ENCODE data around the gene PTPN4. TPM values are rescaled to one million over a fixed set of nuclear protein-coding genes. Genes with fewer than 3 reads are reported as not detected.

Gene PTPN4, protein sequence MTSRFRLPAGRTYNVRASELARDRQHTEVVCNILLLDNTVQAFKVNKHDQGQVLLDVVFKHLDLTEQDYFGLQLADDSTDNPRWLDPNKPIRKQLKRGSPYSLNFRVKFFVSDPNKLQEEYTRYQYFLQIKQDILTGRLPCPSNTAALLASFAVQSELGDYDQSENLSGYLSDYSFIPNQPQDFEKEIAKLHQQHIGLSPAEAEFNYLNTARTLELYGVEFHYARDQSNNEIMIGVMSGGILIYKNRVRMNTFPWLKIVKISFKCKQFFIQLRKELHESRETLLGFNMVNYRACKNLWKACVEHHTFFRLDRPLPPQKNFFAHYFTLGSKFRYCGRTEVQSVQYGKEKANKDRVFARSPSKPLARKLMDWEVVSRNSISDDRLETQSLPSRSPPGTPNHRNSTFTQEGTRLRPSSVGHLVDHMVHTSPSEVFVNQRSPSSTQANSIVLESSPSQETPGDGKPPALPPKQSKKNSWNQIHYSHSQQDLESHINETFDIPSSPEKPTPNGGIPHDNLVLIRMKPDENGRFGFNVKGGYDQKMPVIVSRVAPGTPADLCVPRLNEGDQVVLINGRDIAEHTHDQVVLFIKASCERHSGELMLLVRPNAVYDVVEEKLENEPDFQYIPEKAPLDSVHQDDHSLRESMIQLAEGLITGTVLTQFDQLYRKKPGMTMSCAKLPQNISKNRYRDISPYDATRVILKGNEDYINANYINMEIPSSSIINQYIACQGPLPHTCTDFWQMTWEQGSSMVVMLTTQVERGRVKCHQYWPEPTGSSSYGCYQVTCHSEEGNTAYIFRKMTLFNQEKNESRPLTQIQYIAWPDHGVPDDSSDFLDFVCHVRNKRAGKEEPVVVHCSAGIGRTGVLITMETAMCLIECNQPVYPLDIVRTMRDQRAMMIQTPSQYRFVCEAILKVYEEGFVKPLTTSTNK
- total RNA-seq (2014; rRNA removed; shearing (Covaris generic)): 45.4 and 69.3 TPM in 2 replicates

DNA sequence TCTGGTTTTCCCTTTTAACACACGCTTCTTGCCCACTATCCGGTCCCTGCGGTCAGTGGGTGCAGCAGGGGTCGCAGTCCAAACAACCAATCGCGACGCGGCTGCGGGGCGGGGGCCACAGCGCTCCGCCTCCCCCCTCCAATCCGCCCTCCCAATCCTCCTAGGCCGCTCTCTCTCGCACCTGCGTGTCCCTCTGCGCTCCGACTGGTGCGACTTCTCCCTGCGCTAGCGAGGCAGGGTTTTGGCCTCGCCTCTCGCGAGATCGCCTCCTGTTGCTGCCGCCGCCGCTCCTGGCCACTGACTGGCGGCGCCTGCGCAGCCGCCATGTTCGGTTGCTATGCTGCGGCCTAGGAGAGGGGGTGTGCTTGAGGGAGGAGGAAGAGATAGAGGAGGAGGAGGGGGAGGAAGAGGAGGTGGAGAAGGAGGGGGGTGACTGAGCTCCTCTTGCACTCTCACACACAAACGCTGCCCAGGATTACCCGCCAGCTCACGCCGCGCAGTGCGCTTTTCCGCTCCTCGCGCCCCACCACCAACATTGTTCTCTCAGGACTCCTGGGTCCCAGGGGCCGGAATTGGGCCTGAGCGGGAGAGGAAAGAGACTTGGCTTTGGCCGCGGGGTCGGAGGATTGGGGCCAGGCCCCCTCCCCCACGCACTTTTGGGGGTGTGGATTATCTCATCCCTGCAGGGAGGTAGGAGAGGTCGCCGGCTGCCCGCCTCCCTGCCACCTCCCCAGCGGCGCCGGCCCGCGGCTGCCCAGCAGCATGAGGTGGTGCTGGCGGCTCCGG lies at the start of gene PTPN4:
TSS of gene PTPN4 (plus strand) at position 472 of the 786 bp plus-strand sequence. CDS start 49,932 bp downstream, outside the sequence.
- DNase-seq (ENCODE audit: low spot score): peak; percentile 98

DNA sequence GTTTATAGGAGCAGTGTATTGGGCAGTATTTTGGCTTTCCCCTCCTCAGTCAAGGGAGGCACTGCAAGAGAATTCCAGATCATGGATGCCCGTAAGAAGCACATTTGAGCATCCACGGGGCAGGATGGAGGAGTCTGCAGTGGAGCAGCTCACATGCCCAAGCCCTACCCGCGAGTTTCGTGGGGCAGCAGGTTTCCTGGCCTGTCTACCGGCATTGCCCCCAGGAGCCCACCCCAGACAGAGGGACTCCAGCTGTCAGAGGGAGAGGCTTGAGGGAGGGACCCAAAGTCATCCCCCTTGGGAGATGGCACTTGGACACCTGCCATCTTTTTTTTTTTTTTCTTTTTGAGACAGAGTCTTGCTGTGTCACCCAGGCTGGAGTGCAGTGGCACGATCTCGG lies 49.4 kb upstream of the PTPN4 start:
- no peak for DNase-seq (ENCODE audit: low spot score)

DNA sequence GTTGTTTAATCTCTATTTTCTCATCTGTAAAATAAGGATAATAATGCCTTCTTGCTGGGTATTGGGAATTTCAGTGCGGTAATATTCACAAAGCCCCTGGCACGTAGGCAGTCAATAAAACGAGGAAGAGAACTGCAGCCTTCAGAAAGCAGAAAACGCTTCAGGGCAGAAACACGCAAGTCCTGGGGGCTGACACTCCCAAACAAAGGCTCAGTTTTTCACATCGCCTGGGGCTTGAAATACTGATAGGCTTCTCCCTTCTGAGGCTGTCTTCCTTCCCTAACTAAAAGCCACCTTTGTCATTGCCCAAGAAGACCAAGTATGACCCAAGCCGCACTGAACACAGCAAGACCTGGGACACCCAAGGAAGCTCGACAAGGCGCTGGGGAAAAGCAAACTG lies 48.4 kb upstream of the PTPN4 start:
- no peak for DNase-seq (ENCODE audit: low spot score)

DNA sequence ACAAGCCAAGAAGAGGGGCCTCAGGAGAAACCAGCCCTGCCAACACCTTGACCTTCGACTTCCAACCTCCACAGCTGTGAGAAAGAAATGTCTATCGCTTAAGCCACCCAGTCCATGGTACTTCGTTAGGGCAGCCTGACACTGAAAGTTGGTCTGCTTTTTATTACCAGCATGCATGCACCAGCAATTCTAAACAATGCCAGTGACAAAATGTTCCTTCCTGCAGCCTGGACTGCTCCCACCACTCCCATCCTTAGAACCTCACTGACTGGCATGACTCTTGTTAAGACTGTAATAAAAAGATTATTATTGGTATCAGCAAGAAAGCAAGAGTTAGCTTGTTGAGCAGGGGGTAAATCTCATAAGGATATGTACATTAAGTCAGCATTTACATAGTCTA lies 47.2 kb upstream of the PTPN4 start:
- no peak for DNase-seq (ENCODE audit: low spot score)

DNA sequence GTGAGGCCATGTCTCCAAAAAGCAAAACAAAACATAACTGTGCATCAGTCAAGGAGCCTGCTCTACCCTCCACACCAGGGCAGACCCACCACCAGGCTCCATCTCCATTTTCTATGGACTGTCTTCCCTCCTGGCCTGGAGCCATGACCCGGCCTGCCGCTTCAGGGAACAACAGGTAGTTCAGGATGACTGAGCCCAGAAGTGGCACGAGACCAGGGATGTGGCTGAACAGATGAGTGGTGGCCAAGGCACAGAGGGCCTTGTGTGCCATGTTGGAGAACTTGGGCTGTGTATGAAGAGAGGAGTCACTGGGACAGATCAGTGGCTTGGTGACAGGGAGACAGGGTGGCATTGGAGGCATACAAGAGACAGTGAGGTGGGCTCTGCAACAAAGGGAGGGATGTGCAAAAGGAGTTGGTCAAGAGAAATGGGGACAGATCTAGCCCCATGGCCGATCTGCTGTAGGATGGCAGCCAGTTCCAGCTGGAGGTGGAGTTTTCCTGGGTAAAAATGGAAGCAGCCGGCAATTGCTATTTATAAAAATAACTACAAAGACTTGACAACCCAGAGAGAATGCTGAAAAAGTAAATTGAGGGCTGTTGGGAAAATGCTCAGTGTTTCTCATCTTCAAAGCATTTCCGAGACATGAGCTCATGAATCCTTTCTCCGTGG lies 45.8 kb upstream of the PTPN4 start:
- DNase-seq (ENCODE audit: low spot score): no peak

DNA sequence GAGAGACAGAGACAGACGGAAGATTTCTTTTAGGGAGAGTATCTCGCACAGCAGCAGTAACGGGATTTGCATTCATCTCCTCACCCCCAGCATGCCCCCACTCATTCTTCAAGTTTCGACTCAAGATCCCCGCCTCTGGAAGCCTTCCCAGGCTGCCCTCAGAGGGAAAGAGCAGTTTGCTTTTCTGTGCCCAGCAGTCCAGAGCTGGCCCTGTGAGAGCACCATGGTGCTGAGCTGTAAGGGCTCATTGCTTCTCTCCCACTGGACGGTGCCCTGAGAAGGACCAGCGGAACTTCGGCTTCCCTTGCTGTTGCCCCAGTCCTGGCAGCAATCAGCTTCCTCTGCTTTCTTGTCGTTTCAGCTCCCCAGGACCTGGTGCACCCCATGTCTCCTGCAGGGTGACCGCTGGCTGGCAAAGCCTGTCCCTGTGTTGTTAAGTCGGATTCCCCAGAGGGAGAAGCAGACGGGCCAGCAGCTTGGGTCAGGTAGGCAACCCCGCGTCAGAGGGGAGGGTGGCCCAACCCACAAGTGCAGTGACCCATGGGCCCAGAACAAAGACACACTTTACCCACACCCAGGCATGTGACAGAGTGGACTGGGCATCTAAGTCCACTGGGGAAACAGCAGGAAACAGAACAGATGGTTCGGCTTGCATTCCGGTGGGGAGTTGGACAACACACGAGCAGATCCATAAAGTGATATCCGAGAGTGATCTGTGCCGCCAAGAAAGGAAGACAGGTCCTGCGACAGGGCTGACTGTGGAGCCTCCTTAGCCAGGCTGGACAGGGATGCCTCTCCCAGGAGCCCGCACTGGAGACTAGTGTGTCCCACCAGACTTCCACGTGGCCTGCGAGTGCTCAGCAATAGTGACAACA lies 44.1 kb upstream of the PTPN4 start:
- no peak for DNase-seq (ENCODE audit: low spot score)

DNA sequence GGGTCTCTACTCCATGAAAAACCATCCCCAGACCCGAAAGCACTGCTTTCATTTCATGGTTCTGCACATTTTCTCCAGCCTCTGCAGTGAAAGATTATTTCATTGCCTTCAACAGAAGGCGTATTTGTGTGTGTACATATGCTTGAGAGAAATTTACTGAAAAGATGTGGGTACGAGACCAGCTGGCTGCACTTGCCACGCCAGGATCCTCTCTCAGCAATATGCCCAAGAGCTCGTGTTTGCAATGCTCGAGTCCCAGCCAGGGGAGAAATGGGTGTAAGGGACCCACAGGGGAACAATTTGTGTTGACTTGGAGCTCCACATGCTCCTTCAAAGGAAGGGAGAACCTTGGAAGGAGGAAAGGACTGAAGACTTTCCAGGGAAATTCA lies 43.4 kb upstream of the PTPN4 start:
- no peak for DNase-seq (ENCODE audit: low spot score)

DNA sequence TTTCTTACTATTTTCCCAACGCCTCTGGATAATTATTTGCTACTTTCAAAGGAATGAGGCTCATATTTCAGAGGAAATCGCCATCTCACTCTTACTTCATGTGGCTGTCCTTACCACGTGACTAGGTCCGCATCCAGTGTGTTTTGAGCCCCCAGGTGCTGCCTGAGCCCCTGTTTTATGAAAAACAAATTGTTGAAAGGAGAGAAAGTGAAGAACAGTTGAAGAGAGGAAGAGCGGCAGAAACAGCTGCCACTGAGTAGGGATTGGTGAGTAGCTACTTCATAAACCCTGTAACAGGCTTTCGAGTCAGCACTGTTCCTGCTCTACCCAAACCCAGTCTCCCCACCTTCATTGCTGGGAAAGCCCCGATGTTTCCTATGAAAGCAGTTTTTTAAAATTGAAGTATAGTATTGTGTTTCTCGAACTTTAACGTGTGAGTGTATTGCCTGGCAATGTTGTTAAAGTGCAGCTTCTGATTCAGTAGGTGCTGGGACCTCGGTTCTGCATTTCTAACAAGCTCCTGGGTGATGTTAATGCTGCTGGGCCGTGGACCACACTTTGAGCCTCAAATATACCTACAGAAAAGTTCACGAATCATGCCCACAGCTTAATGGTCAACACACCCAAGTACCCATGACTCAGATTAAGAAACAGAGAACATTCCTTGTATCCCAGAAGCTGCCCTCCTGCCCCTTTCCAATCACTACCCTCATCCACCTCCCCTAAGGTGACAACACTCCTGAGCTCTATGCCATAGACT lies 41.0 kb upstream of the PTPN4 start:
- no peak for DNase-seq (ENCODE audit: low spot score)

DNA sequence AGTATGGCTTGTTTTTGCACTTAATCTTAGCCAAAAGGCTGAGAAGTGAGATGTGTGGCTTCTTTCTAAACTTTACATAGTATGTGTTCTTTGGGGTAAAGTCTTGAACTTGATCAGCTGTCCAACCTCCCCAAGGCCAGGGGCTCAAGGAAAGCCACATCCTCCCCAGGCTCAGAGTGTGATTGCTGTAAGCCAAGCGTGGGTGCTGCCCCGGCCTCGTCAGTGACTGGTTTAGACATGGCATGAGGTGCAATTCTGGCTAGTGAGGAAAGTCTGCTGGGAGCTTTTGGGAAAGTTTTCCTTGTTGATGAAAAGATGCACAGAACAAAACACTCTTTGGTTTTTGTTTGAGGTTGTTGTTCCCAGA lies 40.5 kb upstream of the PTPN4 start:
- DNase-seq (ENCODE audit: low spot score): no peak

DNA sequence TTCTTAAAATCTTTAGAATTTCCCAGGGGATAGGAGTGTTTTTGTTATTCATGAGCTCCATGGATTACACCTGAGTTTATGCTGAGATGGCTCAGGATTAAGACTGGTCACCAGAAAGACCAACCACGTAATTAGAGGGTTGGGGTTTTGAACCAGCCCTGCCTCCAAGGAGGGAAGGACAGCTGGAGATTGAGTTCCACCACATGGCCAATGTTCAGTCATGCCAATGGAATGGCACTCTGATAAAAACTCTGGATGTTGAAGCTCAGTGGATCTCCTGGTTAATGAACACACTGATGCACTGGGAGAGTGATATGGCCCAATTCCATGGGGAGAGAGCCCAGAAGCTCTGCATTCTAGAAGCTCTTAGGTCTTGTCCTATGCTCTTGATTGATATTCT lies 38.7 kb upstream of the PTPN4 start:
- no peak for DNase-seq (ENCODE audit: low spot score)

DNA sequence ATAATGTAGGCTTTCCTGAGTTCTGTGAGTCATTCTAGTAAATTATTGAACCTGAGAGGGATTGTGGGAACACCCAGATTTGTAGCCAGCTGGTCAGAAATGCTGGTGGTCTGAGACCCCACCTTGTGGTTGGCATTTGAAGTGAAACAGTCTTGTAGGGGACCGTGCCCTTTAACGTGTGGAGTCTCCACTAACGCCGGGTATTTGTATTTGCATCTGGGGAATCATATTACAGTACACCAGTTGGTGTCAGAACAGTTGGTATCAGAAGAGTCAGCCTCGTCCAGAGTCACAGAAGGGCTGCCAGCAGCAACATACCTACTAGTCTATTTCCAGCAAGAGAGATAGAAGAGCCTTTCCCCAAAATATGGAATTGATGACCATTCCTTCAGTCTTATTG lies 38.3 kb upstream of the PTPN4 start:
- no peak for DNase-seq (ENCODE audit: low spot score)

DNA sequence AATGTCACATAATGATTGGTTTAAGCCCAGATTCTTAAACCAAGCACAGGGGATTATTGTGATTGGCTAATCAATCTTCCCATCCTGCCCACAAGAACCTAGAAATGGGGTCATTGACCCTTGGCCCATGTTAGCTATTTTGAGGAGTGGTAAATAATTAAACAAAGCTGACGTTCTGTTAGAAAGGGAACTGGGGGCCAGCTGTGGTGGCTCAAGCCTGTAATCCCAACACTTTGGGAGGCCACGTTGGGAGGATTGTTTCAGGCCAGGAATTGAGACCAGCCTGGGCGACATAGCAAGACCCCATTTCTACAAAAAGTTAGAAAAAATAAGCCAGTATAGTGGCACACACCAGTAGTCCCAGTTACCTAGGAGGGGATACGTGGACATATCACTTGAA lies 37.8 kb upstream of the PTPN4 start:
- no peak for DNase-seq (ENCODE audit: low spot score)

DNA sequence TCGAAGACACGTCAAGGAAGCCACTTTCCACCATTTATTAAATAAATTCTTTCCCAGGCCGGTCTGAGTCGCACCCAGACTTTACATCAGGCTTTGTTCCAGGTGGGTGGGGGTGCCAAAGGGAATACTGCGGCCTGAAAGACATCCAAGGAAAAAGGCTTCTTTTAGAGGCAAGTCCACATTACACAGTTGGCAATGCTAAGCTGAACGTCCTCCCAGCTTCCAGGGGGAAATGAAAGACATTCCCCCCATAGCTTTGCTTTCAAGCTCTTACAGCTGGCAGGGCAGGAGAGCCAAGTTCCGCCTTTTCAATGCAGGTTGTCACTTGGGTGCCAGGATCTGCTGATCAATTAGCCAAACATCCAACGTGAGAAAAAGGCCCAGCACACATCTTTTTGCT lies 36.5 kb upstream of the PTPN4 start:
- no peak for DNase-seq (ENCODE audit: low spot score)

DNA sequence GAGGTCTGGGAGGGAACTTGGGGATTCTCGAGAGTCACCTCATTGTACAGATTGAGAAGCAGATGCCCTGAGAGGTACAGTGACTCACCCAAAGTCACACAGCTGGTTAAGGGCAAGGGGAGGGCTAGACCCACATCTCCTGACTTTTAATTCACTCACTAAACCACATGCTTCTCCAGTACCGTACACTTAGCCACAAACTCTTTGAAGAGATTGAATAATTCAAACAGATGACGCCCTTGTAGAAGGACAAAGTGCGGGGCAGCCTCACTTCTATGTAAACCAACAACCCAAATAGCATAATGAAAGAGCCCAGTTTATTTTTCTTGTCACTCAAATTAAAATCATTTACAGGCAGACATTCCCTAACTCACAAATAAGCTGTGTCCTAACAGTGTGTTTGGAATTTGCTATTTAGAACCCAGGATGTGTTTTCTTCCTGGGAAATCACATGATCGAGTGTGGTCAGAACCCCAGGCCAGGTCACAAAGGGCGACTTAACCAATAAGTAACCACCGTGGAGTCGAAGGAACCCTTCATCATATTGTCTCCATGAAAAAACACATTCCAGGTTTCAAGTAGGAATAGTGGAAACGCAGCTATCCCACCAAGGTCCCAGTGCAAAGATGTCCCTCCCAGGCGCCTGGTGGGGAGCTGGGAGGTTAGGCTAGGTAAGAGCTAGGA lies 35.8 kb upstream of the PTPN4 start:
- DNase-seq (ENCODE audit: low spot score): no peak

DNA sequence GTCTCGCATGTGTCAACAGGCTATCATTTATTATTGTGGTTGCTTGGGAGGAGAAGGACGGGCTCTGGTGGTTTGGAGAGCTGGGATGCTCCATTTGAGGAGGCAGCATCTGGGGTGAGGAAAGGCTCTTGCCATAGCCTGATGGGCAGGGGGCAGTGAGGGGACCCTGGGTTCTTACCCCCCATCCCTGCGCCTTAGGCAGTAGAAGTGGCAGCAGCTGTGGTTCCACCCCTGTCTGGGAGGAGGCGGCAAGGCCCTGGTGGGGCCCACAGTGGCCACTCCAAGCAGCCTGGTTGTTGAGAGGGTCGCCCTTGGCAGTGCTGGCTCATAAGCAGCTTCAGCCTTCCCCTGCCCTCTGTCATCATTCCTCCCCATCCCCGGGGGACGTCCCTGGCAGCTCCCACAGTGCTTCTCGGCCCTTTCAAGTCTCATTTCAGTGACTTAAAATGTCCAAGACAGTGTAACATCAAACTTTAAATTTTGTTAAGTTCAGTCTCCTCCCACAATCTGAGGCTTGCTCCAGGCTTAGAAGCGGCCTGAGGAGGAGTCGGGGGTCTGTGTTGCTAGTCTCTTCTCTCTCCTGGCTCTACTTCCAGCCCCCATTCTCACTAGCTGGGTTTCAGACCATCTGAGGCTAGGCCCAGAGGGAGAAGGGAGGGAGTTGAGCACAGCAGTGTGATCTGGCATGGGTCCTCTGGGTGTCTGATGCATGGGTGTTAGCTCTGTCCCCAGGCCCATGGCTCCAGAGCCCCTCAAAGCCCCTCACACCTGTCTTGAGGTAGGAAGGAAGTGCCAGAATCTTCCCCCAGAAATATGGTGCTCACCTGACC lies 34.9 kb upstream of the PTPN4 start:
- no peak for DNase-seq (ENCODE audit: low spot score)

DNA sequence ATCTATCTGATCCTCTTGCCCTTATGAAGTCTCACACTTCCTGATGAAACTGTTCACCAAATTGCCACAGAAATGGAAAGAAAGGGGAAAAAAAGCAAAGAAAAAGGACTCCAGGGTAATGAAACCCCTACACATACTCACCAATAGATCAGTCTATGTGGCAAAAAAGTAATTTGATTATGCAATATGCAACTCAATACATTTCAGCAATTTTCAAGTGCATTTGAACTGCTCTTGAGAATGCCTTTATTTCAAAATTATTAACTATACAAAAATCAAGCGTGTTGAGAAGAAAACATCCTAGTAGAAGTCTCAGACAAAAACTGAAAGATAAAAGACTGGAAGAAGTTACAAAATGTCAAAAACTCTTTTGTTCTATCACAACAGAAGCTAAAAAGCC lies 32.2 kb upstream of the PTPN4 start:
- no peak for DNase-seq (ENCODE audit: low spot score)

DNA sequence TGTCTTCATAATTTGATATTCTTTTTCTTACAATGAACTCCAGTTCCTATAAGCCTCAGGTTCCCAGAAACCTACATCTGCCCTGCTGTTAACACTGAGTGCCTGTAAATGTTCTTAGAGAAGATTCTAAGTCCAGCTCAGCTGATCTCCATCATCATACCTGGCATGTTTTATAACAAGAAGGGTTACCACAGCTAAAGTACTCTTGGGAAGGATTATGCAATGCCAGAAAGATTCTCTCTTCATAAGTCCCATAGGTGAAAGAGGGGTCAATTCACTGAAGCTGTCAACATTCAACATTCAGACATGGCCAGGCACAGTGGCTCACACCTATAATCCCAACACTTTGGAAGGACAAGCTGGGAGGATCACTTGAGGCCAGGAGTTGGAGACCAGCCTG lies 31.3 kb upstream of the PTPN4 start:
- DNase-seq (ENCODE audit: low spot score): no peak

DNA sequence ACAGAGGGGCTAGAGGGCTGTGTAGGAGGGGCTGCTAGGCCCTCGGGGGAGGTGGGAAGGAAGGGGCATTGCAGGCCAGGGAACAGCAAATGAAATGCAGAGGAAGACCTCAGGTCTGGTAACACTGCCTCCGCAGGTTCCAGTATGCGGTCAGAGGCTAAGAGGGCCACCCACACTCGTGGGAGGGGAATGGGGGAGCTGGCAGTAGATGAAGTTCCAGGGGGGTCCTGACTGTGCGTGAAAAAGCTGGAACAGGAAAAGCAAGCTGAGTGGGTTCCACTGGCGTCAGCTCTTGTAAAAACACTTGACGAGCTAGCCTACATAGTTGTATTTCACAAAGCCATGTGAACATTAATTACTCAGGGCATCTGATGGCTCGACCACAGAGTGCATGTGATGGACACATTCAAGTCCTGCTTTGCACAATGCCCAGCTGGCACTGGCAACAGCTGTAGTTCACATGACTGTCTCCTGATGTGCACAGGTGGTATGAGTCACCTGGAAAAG lies 29.0 kb upstream of the PTPN4 start:
- DNase-seq (ENCODE audit: low spot score): no peak

Data from HT-29 (cell line).